Lower lobe of right lung (tissue), 2 donors: ENCODE results near the gene CEP164. TPM values are rescaled to one million over a fixed set of nuclear protein-coding genes. Genes with fewer than 3 reads are reported as not detected.

Experiments
- ATAC-seq, 2 donors: fragments of 200-7000 bp; cut with Tn5 transposase; one replicate each; pipeline ENCODE4 v1.9.1; 2020 to 2022; ENCODE audit warnings: mild to moderate bottlenecking in 2 of 2, moderate library complexity in 2 of 2
- DNase-seq: peaks from one replicate; pipeline ENCODE4 v3.0.0-alpha.2; 2020
- H3K27ac ChIP-seq: fragments of 200-600 bp; one replicate; pipeline ENCODE4 v1.8.0; 2022
- H3K27me3 ChIP-seq: fragments of 200-600 bp; one replicate; pipeline ENCODE4 v1.8.0; 2022; ENCODE audit warnings: low read depth
- H3K36me3 ChIP-seq: fragments of 200-600 bp; one replicate; pipeline ENCODE4 v1.8.0; 2022; ENCODE audit warnings: mild to moderate bottlenecking
- H3K4me1 ChIP-seq: fragments of 200-600 bp; one replicate; pipeline ENCODE4 v1.8.0; 2022
- H3K4me3 ChIP-seq: fragments of 200-600 bp; one replicate; pipeline ENCODE4 v1.8.0; 2022; ENCODE audit warnings: mild to moderate bottlenecking
- H3K9me3 ChIP-seq: fragments of 200-600 bp; one replicate; pipeline ENCODE4 v1.8.0; 2022
- intact Hi-C: fragments of 100-400 bp; cut with DNase I; formaldehyde crosslinking; loops from one replicate; pipeline ENCODE4 v1.11.0; 2022
- total RNA-seq: library from RNA; stranded (reverse); fragmentation: NEBNext Ultra II Directional; extraction: Animal tissue kit (Norgen Biotek cat#: 25700); gene quantifications from one replicate; pipeline ENCODE4 v1.2.1, GENCODE V29; 2021
- TF ChIP-seq, protein P1 (sequence below): fragments of 200-600 bp; IDR thresholded peaks from one replicate; pipeline ENCODE4 v1.8.0; 2022; ENCODE audit warnings: antibody characterized with exemption, mild to moderate bottlenecking
- donor health status: DM: no; HTN: yes; CAD: no; lungs with severe emphysema.

The CEP164 gene
- total RNA-seq, 1 donor from 2014 or later = 27.3 TPM

DNA sequence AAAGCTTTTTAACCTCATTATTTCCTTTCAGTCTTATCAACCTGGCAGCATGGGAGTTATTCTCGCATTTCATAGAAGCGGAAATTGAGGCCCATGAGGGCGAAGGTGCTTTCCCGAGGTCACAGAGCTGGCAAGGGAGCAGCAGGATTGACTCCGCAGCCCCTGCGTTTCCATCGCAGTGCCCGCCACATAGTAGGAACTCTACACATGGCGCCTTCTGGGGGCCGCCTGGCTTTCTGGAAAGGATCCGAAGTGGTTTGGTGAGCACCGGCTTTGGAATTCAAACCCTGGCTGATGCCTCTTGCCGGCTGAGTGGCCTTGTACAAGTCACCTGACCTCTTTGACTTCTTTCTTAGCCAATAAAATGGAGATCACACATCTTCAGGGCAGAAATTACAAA, 93.4 kb downstream of the CEP164 start:
- Histone ChIP-seq H3K27ac (no peak overlapping the region), H3K27me3 (peaks cover 8% of the 10 kb centered on the region), H3K9me3 (no peaks in the 10 kb centered on the region), H3K4me1 (no peaks in the 10 kb centered on the region), H3K4me3 (no peak overlapping the region), H3K36me3 (no peaks in the 10 kb centered on the region)
- TF ChIP-seq, protein P1, sequence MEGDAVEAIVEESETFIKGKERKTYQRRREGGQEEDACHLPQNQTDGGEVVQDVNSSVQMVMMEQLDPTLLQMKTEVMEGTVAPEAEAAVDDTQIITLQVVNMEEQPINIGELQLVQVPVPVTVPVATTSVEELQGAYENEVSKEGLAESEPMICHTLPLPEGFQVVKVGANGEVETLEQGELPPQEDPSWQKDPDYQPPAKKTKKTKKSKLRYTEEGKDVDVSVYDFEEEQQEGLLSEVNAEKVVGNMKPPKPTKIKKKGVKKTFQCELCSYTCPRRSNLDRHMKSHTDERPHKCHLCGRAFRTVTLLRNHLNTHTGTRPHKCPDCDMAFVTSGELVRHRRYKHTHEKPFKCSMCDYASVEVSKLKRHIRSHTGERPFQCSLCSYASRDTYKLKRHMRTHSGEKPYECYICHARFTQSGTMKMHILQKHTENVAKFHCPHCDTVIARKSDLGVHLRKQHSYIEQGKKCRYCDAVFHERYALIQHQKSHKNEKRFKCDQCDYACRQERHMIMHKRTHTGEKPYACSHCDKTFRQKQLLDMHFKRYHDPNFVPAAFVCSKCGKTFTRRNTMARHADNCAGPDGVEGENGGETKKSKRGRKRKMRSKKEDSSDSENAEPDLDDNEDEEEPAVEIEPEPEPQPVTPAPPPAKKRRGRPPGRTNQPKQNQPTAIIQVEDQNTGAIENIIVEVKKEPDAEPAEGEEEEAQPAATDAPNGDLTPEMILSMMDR = no peak
- no peak for DNase-seq
- intact Hi-C loops = no loop called here
- no peak for ATAC-seq

DNA sequence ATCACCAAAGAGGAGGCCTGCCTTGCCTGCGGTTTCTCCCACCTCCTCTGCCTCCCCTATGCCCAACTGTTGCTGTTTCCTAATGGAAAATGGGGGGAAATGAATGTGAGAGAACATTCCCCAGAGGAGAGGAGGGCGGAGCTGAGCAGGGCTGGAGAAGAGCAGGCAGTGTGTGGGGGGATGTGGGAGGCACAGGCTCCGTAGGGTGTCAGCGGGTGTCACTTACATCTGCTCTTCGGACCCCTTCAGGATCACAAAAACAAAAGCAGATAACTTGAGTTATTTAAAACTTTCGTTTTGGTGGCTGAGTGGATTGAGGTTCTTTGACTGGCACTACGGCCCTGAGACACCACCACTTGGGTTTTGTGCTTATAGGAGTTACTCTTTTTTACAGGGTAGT, 93.8 kb downstream of the CEP164 start:
- H3K4me1 ChIP-seq = no peaks in the 10 kb centered on the region
- no peaks in the 10 kb centered on the region for H3K36me3 ChIP-seq
- TF ChIP-seq, protein P1 = no peak
- intact Hi-C loops = no loop called here
- peaks cover 8% of the 10 kb centered on the region for H3K27me3 ChIP-seq
- H3K27ac ChIP-seq = no peak overlapping the region
- no peak overlapping the region for H3K4me3 ChIP-seq
- no peaks in the 10 kb centered on the region for H3K9me3 ChIP-seq
- DNase-seq (no peak), ATAC-seq (no peak)

DNA sequence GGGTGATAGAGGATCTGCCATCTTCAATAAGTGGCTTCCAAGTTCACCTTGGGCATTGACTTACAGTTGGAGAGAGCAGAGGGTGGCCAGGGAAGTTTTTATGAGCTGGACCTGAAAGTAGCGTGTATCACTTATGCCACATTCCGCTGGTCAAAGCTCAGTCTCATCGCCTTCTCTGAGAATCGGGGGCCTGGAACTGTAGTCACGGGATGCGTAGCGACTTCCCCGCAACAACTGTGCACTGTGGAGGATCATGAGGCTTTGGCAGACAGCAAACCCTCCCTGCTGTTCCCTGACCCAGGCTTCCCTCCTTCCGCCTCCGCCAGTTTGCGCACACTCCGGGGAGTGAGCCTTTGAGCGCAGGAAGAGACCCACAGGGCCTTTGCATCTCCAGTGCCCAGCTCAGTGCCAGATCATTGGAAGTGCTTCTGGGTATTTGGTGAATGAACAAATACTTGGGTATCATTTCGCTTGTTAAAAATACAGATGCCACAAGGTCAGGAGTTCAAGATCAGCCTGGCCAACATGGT, 95.5 kb downstream of the CEP164 start:
- Histone ChIP-seq H3K27ac (no peak overlapping the region), H3K4me1 (no peaks in the 10 kb centered on the region), H3K27me3 (peaks cover 8% of the 10 kb centered on the region), H3K9me3 (no peaks in the 10 kb centered on the region), H3K4me3 (no peak overlapping the region), H3K36me3 (no peaks in the 10 kb centered on the region)
- intact Hi-C loops = no loop called here
- ATAC-seq (no peak), DNase-seq (no peak)
- TF ChIP-seq, protein P1 = no peak

DNA sequence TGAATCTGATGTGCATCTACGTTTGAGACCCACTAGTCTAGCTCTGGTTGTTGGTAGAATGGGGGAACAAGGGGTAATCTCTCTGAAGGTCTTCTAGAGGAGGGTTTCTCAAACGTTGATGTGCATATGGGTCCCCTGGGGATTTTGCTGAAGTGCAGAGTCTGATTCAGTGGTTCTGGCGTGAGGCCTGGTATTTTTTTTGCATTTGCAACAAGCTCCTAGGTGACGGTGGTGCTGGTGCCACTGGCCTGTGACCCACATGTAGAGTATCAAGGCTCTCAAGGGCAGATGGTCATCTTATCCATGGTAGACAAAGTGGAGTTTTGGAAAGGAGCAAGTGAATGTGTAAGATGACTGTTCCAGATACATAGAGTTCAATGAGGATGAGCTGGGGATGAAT, 97.1 kb downstream of the CEP164 start:
- H3K27ac ChIP-seq = no peak overlapping the region
- no peak for DNase-seq
- no peaks in the 10 kb centered on the region for H3K9me3 ChIP-seq
- H3K27me3 ChIP-seq = peaks cover 8% of the 10 kb centered on the region
- no peaks in the 10 kb centered on the region for H3K4me1 ChIP-seq
- intact Hi-C loops = no loop called here
- no peak for ATAC-seq
- H3K4me3 ChIP-seq = no peak overlapping the region
- TF ChIP-seq, protein P1 = no peak
- H3K36me3 ChIP-seq = no peaks in the 10 kb centered on the region

DNA sequence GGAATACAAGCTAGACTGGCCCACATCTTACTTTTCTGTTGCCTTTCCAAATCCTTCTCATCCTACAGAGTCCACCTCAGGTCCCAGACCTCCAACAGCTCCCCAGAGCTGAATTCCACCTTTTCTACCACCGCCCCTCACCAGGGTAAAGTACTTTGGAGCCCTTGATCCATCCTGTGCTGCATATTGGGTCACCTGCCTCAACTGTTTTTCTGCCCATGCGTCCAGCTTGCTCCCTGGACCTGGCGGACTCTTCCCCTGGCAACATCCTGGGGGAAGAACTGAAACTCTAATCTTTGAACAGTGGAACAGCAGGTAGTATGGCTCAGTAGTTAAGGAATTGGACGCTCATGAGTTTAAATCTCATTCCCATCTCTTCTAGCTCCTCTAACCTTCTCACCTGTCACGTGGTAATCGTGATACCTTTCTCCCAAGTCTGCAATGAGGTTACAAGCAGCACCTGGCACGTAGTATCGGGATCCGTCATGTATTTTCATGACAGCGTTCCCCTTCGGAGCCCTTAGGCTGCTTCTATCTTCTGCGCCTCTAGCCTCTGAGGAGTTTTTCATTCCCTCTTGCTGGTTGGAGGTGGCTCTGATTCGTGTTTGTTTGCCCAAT, 98.1 kb downstream of the CEP164 start:
- H3K4me3 ChIP-seq = no peak overlapping the region
- no peak for DNase-seq
- ATAC-seq = no peak
- no peaks in the 10 kb centered on the region for H3K4me1 ChIP-seq
- intact Hi-C loops = no loop called here
- TF ChIP-seq, protein P1 = no peak
- H3K27me3 ChIP-seq = peaks cover 7% of the 10 kb centered on the region
- H3K27ac ChIP-seq = no peak overlapping the region
- no peaks in the 10 kb centered on the region for H3K36me3 ChIP-seq
- no peaks in the 10 kb centered on the region for H3K9me3 ChIP-seq
